ENCODE measurements around the gene ISOC2.

DNA sequence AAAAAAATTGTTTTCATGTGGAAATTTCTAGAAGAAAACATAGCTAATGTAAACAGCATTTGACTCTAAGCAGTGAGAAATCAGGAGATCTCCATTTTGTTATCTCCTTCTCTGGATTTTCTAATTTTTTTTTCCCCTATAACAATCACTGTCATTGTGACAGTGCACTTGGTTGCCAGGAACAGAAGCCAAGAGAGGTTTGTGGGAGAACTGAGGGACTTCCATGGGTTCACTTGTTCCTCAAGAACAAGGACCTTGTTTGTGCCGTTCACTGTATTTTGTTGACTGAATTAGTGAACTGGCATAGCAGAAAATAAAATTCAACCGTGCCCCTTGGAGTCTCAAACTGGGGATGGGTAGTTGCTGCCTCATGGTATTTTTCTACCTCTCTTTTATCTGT is 35.4 kb downstream of the ISOC2 start:
- TF ChIP-seq, protein P1, sequence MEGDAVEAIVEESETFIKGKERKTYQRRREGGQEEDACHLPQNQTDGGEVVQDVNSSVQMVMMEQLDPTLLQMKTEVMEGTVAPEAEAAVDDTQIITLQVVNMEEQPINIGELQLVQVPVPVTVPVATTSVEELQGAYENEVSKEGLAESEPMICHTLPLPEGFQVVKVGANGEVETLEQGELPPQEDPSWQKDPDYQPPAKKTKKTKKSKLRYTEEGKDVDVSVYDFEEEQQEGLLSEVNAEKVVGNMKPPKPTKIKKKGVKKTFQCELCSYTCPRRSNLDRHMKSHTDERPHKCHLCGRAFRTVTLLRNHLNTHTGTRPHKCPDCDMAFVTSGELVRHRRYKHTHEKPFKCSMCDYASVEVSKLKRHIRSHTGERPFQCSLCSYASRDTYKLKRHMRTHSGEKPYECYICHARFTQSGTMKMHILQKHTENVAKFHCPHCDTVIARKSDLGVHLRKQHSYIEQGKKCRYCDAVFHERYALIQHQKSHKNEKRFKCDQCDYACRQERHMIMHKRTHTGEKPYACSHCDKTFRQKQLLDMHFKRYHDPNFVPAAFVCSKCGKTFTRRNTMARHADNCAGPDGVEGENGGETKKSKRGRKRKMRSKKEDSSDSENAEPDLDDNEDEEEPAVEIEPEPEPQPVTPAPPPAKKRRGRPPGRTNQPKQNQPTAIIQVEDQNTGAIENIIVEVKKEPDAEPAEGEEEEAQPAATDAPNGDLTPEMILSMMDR (IDR thresholded peaks at IDR 0.05; ENCODE audit: low read length) = no peak
- no peak for TF ChIP-seq EZH2 (IDR thresholded peaks at IDR 0.05; ENCODE audit: borderline replicate concordance, low read length)

Measured in OCI-LY1 (cell line).